Suprapubic skin (tissue), 4 donors: ENCODE measurements around the gene COL4A1. TPM values are rescaled to one million over a fixed set of nuclear protein-coding genes. Genes with fewer than 3 reads are reported as not detected.

Experiments used
- DNase-seq, 2 donors: peaks; one replicate each; pipeline ENCODE4 v3.0.0-alpha.2; 2019; ENCODE audit warnings: low spot score in 2 of 2
- H3K27ac ChIP-seq: fragments of 200-600 bp; sonication (generic); one replicate; pipeline ENCODE4 v1.5.1; 2019
- H3K27me3 ChIP-seq: fragments of 200-600 bp; sonication (generic); one replicate; pipeline ENCODE4 v1.5.1; 2019
- H3K36me3 ChIP-seq: fragments of 200-600 bp; sonication (generic); one replicate; pipeline ENCODE4 v1.5.1; 2019
- H3K4me1 ChIP-seq: fragments of 200-600 bp; sonication (generic); one replicate; pipeline ENCODE4 v1.5.1; 2019
- H3K4me3 ChIP-seq: fragments of 200-600 bp; sonication (generic); one replicate; pipeline ENCODE4 v1.5.1; 2019; ENCODE audit warnings: mild to moderate bottlenecking
- H3K9me3 ChIP-seq: fragments of 200-600 bp; sonication (generic); one replicate; pipeline ENCODE4 v1.5.1; 2019
- EP300 ChIP-seq: sonication (generic); formaldehyde crosslinking; IDR thresholded peaks from one replicate; pipeline ENCODE4 v1.6.1; 2017; ENCODE audit warnings: antibody characterized with exemption
- POLR2A ChIP-seq, 2 donors: fragments of 450-650 bp; IDR thresholded peaks; one replicate each; pipeline ENCODE4 v1.6.1; 2017; ENCODE audit warnings: antibody characterized with exemption in 2 of 2, mild to moderate bottlenecking in 2 of 2, moderate library complexity in 2 of 2
- POLR2AphosphoS5 ChIP-seq, 3 donors: sonication (generic); formaldehyde crosslinking; IDR thresholded peaks; one replicate each; pipeline ENCODE4 v1.6.1; 2017; ENCODE audit warnings: antibody characterized with exemption in 3 of 3
- WGBS: methylation state at CpG from one replicate; pipeline ENCODE4 v1.1.5; 2018; 5-methylcytosine and 5-hydroxymethylcytosine counted together
- total RNA-seq, 4 donors: library from RNA; depleted of rRNA; stranded (reverse); fragments of >200 nt; gene quantifications; one replicate each; pipeline ENCODE4 v1.1.0, GENCODE V29; 2016
- TF ChIP-seq, protein P1 (sequence below), 2 donors: fragments of 200-600 bp in 1 of 2; fragments of 450-650 bp in 1 of 2; sonication (generic) in 1 of 2; IDR thresholded peaks; one replicate each; pipeline ENCODE4 v1.5.1; 2016 to 2019; ENCODE audit warnings: antibody characterized with exemption in 2 of 2, mild to moderate bottlenecking in 1 of 2, moderate library complexity in 1 of 2

The COL4A1 gene
- total RNA-seq, 4 donors from 2014 or later, result 36.7 to 60.8 (median 43.6) TPM

DNA sequence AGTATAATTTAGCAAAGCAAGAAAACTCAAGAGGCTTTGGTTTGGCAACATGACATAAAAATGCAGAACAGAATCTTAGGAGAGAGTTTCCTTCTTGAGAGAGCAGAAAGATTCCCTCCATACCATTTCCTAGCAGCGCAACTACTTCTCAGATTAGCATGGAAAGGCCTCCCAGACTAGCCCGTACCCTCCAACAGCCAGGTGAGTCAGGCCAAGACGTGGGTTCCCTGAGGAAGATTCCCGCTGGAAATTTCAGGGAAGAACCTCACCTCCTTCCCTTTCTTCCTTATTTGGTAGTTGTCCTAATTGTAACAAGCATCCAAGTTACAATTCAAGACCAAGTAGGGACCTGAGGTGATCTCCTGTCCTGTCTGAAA is 12.4 kb upstream of the COL4A1 start:
- WGBS, result 85% methylated on average over 4 of the region's 4 CpGs
- peaks cover 12% of the 10 kb centered on the region for H3K4me1 ChIP-seq
- H3K9me3 ChIP-seq, result no peaks in the 10 kb centered on the region
- H3K27ac ChIP-seq, result no peak overlapping the region
- H3K4me3 ChIP-seq, result no peak overlapping the region
- H3K36me3 ChIP-seq, result no peaks in the 10 kb centered on the region
- H3K27me3 ChIP-seq, result no peaks in the 10 kb centered on the region
- no peak for TF ChIP-seq EP300
- TF ChIP-seq POLR2AphosphoS5 (IDR thresholded peaks at IDR 0.05), result no peak
- TF ChIP-seq POLR2A (IDR thresholded peaks at IDR 0.05), result no peak
- TF ChIP-seq, protein P1, sequence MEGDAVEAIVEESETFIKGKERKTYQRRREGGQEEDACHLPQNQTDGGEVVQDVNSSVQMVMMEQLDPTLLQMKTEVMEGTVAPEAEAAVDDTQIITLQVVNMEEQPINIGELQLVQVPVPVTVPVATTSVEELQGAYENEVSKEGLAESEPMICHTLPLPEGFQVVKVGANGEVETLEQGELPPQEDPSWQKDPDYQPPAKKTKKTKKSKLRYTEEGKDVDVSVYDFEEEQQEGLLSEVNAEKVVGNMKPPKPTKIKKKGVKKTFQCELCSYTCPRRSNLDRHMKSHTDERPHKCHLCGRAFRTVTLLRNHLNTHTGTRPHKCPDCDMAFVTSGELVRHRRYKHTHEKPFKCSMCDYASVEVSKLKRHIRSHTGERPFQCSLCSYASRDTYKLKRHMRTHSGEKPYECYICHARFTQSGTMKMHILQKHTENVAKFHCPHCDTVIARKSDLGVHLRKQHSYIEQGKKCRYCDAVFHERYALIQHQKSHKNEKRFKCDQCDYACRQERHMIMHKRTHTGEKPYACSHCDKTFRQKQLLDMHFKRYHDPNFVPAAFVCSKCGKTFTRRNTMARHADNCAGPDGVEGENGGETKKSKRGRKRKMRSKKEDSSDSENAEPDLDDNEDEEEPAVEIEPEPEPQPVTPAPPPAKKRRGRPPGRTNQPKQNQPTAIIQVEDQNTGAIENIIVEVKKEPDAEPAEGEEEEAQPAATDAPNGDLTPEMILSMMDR (IDR thresholded peaks at IDR 0.05), result no peak
- DNase-seq, result no peak

DNA sequence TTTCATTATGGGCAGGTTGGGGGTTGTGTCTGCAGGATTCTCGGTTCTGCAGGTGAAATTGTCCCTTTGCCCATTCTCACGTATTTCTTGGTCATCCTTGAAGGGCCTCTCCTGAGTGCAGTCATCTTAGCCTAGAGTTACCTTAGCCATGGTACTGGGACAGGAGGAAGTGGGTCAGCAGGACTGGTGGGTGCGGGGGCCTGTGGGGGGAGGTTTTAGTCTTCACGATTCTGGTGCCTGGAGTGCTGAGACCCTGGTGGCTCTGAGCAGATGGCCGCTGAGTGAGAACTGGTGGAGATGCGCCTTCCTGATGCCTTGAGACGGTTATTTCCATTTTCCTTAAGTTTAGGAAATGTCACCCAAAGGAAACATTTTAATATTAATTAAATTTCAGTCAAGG is 12.0 kb upstream of the COL4A1 start:
- no peaks in the 10 kb centered on the region for H3K9me3 ChIP-seq
- no peak for DNase-seq
- H3K27ac ChIP-seq, result no peak overlapping the region
- peaks cover 12% of the 10 kb centered on the region for H3K4me1 ChIP-seq
- H3K36me3 ChIP-seq, result no peaks in the 10 kb centered on the region
- TF ChIP-seq POLR2A (IDR thresholded peaks at IDR 0.05) (no peak), EP300 (no peak), POLR2AphosphoS5 (IDR thresholded peaks at IDR 0.05) (no peak)
- TF ChIP-seq, protein P1 (IDR thresholded peaks at IDR 0.05), result no peak
- no peak overlapping the region for H3K4me3 ChIP-seq
- 80% methylated on average over 7 of the region's 7 CpGs for WGBS
- H3K27me3 ChIP-seq, result no peaks in the 10 kb centered on the region

DNA sequence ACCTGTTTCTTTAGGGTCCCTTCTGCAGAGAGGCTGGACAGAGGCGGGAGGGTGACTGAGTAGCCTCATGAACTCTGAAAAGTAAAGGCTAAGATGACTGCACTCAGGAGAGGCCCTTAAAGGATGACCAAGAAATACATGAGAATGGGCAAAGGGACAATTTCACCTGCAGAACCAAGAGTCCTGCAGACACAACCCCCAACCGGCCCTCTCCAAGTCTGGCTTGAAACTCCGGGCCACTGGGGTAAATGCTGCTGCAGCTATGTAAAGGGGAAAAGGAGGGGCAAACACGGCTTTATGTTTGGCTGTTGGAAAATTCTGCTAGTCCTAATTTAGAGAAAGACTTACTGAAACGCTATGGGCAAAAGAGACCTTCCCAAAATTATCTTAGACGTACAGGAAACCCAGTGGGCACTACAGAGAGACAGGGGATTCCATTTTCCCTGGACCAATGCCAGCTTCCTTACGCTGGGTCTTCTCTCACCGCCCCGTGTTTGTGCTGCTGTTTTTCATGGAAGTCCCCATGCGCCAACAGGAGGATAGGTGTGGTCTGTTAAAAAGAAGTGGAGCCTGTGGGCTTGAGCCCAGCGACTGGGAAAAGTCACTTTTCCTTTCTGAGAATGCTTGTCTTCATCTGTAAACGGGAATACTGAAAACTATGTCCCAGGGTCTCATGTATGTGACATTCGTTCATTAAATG is 10.7 kb upstream of the COL4A1 start:
- Histone ChIP-seq H3K4me3 (no peak overlapping the region), H3K9me3 (no peaks in the 10 kb centered on the region), H3K4me1 (peaks cover 12% of the 10 kb centered on the region), H3K27ac (no peak overlapping the region), H3K27me3 (no peaks in the 10 kb centered on the region), H3K36me3 (no peaks in the 10 kb centered on the region)
- 78% methylated on average over 13 of the region's 13 CpGs for WGBS
- DNase-seq, result no peak
- TF ChIP-seq, protein P1 (IDR thresholded peaks at IDR 0.05), result no peak
- TF ChIP-seq POLR2AphosphoS5 (IDR thresholded peaks at IDR 0.05), result no peak
- TF ChIP-seq POLR2A (IDR thresholded peaks at IDR 0.05), result no peak
- no peak for TF ChIP-seq EP300

DNA sequence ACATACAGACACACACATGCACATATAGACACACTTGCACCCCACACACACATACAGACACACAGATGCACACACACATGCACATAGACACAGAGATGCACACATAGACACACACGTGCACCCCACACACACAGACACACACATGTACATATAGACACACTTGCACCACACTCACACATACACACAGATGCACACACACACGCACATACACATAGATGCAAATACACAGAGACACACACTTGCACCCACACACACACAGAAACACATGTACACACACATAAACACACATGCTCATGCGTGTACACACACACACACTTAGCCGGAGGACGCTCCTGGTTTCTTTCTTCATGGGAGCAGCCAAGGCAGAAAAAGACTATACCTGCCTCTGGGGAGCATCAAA is 10.1 kb upstream of the COL4A1 start:
- 72% methylated on average over 5 of the region's 5 CpGs for WGBS
- TF ChIP-seq, protein P1 (IDR thresholded peaks at IDR 0.05), result no peak
- TF ChIP-seq POLR2A (IDR thresholded peaks at IDR 0.05) (no peak), POLR2AphosphoS5 (IDR thresholded peaks at IDR 0.05) (no peak), EP300 (no peak)
- Histone ChIP-seq H3K36me3 (no peaks in the 10 kb centered on the region), H3K4me3 (no peak overlapping the region), H3K27me3 (no peaks in the 10 kb centered on the region), H3K9me3 (no peaks in the 10 kb centered on the region), H3K27ac (no peak overlapping the region), H3K4me1 (peaks cover 12% of the 10 kb centered on the region)
- DNase-seq, result no peak

DNA sequence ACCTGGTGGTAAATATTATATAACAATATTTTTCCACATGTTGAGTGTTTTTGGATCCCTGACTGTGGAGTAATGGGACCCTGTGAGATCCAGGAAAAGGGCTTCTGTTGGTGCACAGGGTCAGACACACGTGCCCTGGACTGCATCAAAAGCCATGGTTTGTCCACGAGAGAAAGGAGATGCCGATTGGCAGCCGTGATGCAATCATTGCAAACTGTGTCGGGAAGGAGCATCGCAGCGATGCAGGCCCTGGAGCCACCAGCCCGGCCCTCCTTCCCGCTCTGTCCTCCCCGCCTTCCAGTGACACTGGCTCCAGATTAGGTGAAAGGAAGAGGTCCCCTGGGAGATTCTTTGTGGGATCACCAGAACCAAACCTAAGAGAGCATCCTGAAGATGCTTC is 9.2 kb upstream of the COL4A1 start:
- Histone ChIP-seq H3K27me3 (peaks cover 7% of the 10 kb centered on the region), H3K4me3 (no peak overlapping the region), H3K4me1 (peaks cover 15% of the 10 kb centered on the region), H3K36me3 (no peaks in the 10 kb centered on the region), H3K9me3 (no peaks in the 10 kb centered on the region), H3K27ac (no peak overlapping the region)
- TF ChIP-seq, protein P1 (IDR thresholded peaks at IDR 0.05), result no peak
- TF ChIP-seq EP300 (no peak), POLR2AphosphoS5 (IDR thresholded peaks at IDR 0.05) (no peak), POLR2A (IDR thresholded peaks at IDR 0.05) (no peak)
- no peak for DNase-seq
- 92% methylated on average over 10 of the region's 10 CpGs for WGBS
